Mesenchymal stem cell (in vitro differentiated cells and primary cell): ENCODE measurements around the gene CORO2B.
A peak's percentile ranks its signal among the peaks of the same experiment; 100 is the strongest.

Experiments
- DNase-seq: peaks from one replicate; pipeline ENCODE4 v3.0.0-alpha.2; 2013
- H2AFZ ChIP-seq: one replicate; pipeline ENCODE4 v1.6.1; 2013; ENCODE audit warnings: low read depth, mild to moderate bottlenecking, control low read depth, inconsistent platforms, low read length, moderate library complexity
- H2AK5ac ChIP-seq: 2 replicates; pipeline ENCODE4 v1.6.1; 2013; ENCODE audit warnings: low read length, moderate library complexity, mild to moderate bottlenecking, inconsistent platforms; ENCODE audit not compliant: severe bottlenecking
- H2BK120ac ChIP-seq: one replicate; pipeline ENCODE4 v1.6.1; 2013; ENCODE audit warnings: low read depth, mild to moderate bottlenecking, inconsistent platforms, low read length, moderate library complexity
- H2BK12ac ChIP-seq, 2 experiments: one replicate each; pipeline ENCODE4 v1.6.1; 2013; ENCODE audit warnings: inconsistent platforms in 2 of 2, low read length in 2 of 2, mild to moderate bottlenecking in 2 of 2, moderate library complexity in 2 of 2, control low read depth in 1 of 2
- H2BK15ac ChIP-seq: one replicate; pipeline ENCODE4 v1.6.1; 2013; ENCODE audit warnings: mild to moderate bottlenecking, low read depth, inconsistent platforms; ENCODE audit not compliant: poor library complexity, severe bottlenecking
- H2BK5ac ChIP-seq: 2 replicates; pipeline ENCODE4 v1.6.1; 2013; ENCODE audit warnings: low read depth, mild to moderate bottlenecking, low read length, control low read depth, inconsistent platforms; ENCODE audit not compliant: poor library complexity, severe bottlenecking
- H3K14ac ChIP-seq, 2 experiments: one replicate each; pipeline ENCODE4 v1.6.1; 2013; ENCODE audit warnings: inconsistent platforms in 2 of 2, low read length in 2 of 2, control low read depth in 1 of 2, mild to moderate bottlenecking in 1 of 2, moderate library complexity in 1 of 2
- H3K18ac ChIP-seq, 2 experiments: one replicate each; pipeline ENCODE4 v1.6.1; 2013; ENCODE audit warnings: inconsistent platforms in 2 of 2, low read length in 2 of 2, control low read depth in 1 of 2, low read depth in 1 of 2, mild to moderate bottlenecking in 1 of 2
- H3K23ac ChIP-seq, 2 experiments: one replicate each; pipeline ENCODE4 v1.6.1; 2013; ENCODE audit warnings: inconsistent platforms in 2 of 2, low read length in 2 of 2, mild to moderate bottlenecking in 2 of 2, moderate library complexity in 2 of 2, control low read depth in 1 of 2
- H3K27ac ChIP-seq: 2 replicates; pipeline ENCODE4 v1.5.1; 2013; ENCODE audit warnings: mild to moderate bottlenecking, moderate library complexity, low read length, control low read depth, inconsistent platforms; ENCODE audit not compliant: poor library complexity, severe bottlenecking
- H3K27me3 ChIP-seq, 2 experiments: 2 replicates each; pipeline versions ENCODE4 v1.6.1 to v1.7.0; 2013; ENCODE audit warnings: low read length in 2 of 2, mild to moderate bottlenecking in 2 of 2, moderate library complexity in 2 of 2, control low read depth in 1 of 2, inconsistent platforms in 1 of 2; ENCODE audit not compliant: control insufficient read depth in 1 of 2, insufficient read depth in 1 of 2
- H3K36me3 ChIP-seq, 2 experiments: 2 replicates each; pipeline versions ENCODE4 v1.6.1 to v1.7.0; 2013; ENCODE audit warnings: low read length in 2 of 2, control low read depth in 1 of 2, inconsistent platforms in 1 of 2, low read depth in 1 of 2, mild to moderate bottlenecking in 1 of 2; ENCODE audit not compliant: insufficient read depth in 2 of 2, control insufficient read depth in 1 of 2
- H3K4ac ChIP-seq, 2 experiments: one replicate each; pipeline ENCODE4 v1.6.1; 2013; ENCODE audit warnings: inconsistent platforms in 2 of 2, low read length in 2 of 2, mild to moderate bottlenecking in 2 of 2, moderate library complexity in 2 of 2, control low read depth in 1 of 2, low read depth in 1 of 2
- H3K4me1 ChIP-seq: 2 replicates; pipeline ENCODE4 v1.6.1; 2013; ENCODE audit warnings: low read depth, low read length, control low read depth; ENCODE audit not compliant: control insufficient read depth, insufficient read depth
- H3K4me2 ChIP-seq: 2 replicates; pipeline ENCODE4 v1.6.1; 2013; ENCODE audit warnings: low read length, mild to moderate bottlenecking, inconsistent platforms; ENCODE audit not compliant: poor library complexity, severe bottlenecking
- H3K4me3 ChIP-seq, 2 experiments: 2 replicates each; pipeline versions ENCODE4 v1.5.1 to v1.7.0; 2013; ENCODE audit warnings: low read length in 2 of 2, mild to moderate bottlenecking in 2 of 2, control low read depth in 1 of 2, low read depth in 1 of 2; ENCODE audit not compliant: insufficient read depth in 1 of 2
- H3K79me1 ChIP-seq: replicated peaks from 2 replicates; pipeline ENCODE4 v1.6.1; 2013; ENCODE audit warnings: mild to moderate bottlenecking, control low read depth, low read length, inconsistent platforms; ENCODE audit not compliant: poor library complexity, severe bottlenecking
- H3K9ac ChIP-seq: 2 replicates; pipeline ENCODE4 v1.7.0; 2013; ENCODE audit warnings: mild to moderate bottlenecking, low read length, moderate library complexity
- H3K9me3 ChIP-seq: 2 replicates; pipeline ENCODE4 v1.7.0; 2013; ENCODE audit warnings: mild to moderate bottlenecking, low read length; ENCODE audit not compliant: control insufficient read depth
- H4K8ac ChIP-seq: one replicate; pipeline ENCODE4 v1.6.1; 2013; ENCODE audit warnings: inconsistent platforms, mild to moderate bottlenecking, low read length, moderate library complexity
- H4K91ac ChIP-seq: one replicate; pipeline ENCODE4 v1.6.1; 2013; ENCODE audit warnings: mild to moderate bottlenecking, low read length, inconsistent platforms
- WGBS: methylation state at CpG from one replicate; pipeline ENCODE4 v1.1.7; 2013; ENCODE audit warnings: mixed read lengths; 5-methylcytosine and 5-hydroxymethylcytosine counted together

CORO2B gene

DNA sequence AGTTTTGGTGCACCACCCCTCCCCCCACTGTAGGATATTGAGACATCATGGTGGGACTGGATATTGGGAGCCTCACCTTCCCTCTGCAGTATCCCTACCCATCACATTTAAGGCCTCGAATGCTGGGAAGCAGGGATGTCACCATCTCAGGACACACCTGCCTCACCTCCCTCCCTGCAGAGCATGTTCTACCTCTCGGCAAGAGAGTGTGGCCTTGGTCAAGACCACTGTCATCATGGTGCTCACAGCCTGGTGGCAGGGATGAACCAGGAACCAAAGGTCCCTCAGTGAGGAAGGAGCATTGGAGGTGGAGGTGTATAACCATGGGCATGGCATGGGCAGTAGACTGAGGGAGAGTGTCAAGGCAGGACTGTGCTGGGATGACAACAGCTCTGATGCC, 104.8 kb downstream of the CORO2B start:
- H3K14ac ChIP-seq: peak overlapping the region in 1 of 2 experiments; percentile 61
- no peak overlapping the region for H3K9ac ChIP-seq
- no peak overlapping the region for H2AFZ ChIP-seq
- no peaks in the 10 kb centered on the region for H3K9me3 ChIP-seq
- H3K79me1 ChIP-seq: peaks cover 2% of the 10 kb centered on the region
- H2BK5ac ChIP-seq: no peak overlapping the region
- no peak overlapping the region for H2AK5ac ChIP-seq
- no peak overlapping the region for H4K8ac ChIP-seq
- H2BK120ac ChIP-seq: no peak overlapping the region
- H2BK12ac ChIP-seq: no peak overlapping the region
- H3K27me3 ChIP-seq: no peaks in the 10 kb centered on the region
- no peak overlapping the region for H3K18ac ChIP-seq
- no peak overlapping the region for H3K4me2 ChIP-seq
- 93% methylated on average over 2 of the region's 2 CpGs for WGBS
- H3K4me1 ChIP-seq: peaks cover 3% of the 10 kb centered on the region
- no peak overlapping the region for H2BK15ac ChIP-seq
- no peak overlapping the region for H3K4ac ChIP-seq
- H3K27ac ChIP-seq: no peak overlapping the region
- no peak overlapping the region for H4K91ac ChIP-seq
- H3K23ac ChIP-seq: no peak overlapping the region
- no peak for DNase-seq
- no peak overlapping the region for H3K4me3 ChIP-seq
- peaks cover 8 to 12% of the 10 kb centered on the region in 2 experiments for H3K36me3 ChIP-seq

DNA sequence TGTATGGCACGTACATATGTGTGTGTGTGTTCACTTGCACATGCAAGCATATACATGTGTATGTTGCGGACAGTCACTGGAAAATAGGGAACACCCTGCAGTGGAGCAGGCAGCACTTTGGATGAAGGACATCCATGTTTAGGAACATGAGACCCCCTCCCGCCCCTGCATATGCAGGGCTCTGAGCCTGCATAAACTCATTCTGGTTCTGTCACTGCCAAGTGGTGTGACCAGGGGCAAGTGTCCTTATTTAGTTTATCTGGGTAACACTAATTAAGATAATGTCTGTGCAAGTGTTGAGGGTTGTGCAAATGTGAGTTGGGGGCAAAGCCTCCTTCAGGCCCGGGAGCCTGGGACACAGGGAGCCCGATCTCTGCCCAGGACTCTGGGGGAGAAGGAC, 105.7 kb downstream of the CORO2B start:
- H4K91ac ChIP-seq: no peak overlapping the region
- 98% methylated on average over 3 of the region's 5 CpGs for WGBS

GRCh38 chr15:68687136-68687735, 108.4 kb downstream of the CORO2B start:
- H4K8ac ChIP-seq: no peak overlapping the region
- WGBS: 74% methylated on average over 7 of the region's 8 CpGs

More for the DNA sequence above, 105.7 kb downstream of the CORO2B start:
- Histone ChIP-seq H3K9me3 (no peaks in the 10 kb centered on the region), H4K8ac (no peak overlapping the region), H2BK12ac (no peak overlapping the region), H3K36me3 (peaks cover 8 to 12% of the 10 kb centered on the region in 2 experiments), H2AFZ (no peak overlapping the region), H3K4me2 (no peak overlapping the region), H2BK120ac (no peak overlapping the region), H3K23ac (peak overlapping the region in 1 of 2 experiments; percentile 23), H3K27me3 (no peaks in the 10 kb centered on the region), H3K4me1 (no peaks in the 10 kb centered on the region), H2BK15ac (no peak overlapping the region), H2BK5ac (no peak overlapping the region), H3K4ac (no peak overlapping the region), H3K14ac (no peak overlapping the region), H3K27ac (no peak overlapping the region), H2AK5ac (no peak overlapping the region), H3K9ac (no peak overlapping the region), H3K18ac (no peak overlapping the region), H3K4me3 (no peak overlapping the region), H3K79me1 (peaks cover 2% of the 10 kb centered on the region)
- no peak for DNase-seq

DNA sequence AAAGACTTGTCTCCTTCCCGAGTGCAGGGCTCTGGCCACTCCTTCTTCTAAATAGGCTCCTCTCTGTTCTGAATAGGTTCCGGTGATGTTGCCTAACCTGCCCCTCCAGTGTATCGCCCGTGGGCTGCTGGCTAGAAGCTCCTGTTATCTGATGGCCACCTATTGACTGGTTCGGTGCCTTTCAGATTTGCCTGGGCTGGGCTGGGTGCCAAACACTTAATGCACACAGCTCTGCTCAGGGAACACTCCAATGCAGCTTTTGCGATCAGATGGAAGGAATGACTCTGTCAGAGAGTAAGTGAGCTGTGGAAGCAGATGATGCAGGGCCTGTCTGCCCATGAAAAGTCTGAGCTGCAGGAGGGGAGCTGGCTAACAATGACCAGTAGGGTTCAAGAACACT, 112.9 kb downstream of the CORO2B start:
- peak; percentile 19 for DNase-seq
- Histone ChIP-seq H3K27ac (no peak overlapping the region), H2BK15ac (no peak overlapping the region), H3K79me1 (no peaks in the 10 kb centered on the region), H2BK12ac (no peak overlapping the region), H2BK5ac (no peak overlapping the region), H3K27me3 (no peaks in the 10 kb centered on the region), H4K8ac (no peak overlapping the region), H3K36me3 (peaks cover 17 to 36% of the 10 kb centered on the region in 2 experiments), H3K18ac (no peak overlapping the region), H2AK5ac (no peak overlapping the region), H3K4me1 (peaks cover 2% of the 10 kb centered on the region), H3K9ac (no peak overlapping the region), H3K23ac (no peak overlapping the region), H3K4me3 (no peak overlapping the region), H3K4ac (no peak overlapping the region), H3K14ac (no peak overlapping the region), H3K4me2 (no peak overlapping the region), H3K9me3 (no peaks in the 10 kb centered on the region), H2AFZ (no peak overlapping the region), H4K91ac (no peak overlapping the region), H2BK120ac (no peak overlapping the region)
- 74% methylated on average over 6 of the region's 6 CpGs for WGBS

More at GRCh38 chr15:68687136-68687735, 108.4 kb downstream of the CORO2B start:
- Histone ChIP-seq H2AFZ (no peak overlapping the region), H3K36me3 (peaks cover 8 to 12% of the 10 kb centered on the region in 2 experiments), H2BK12ac (no peak overlapping the region), H3K18ac (no peak overlapping the region), H3K14ac (no peak overlapping the region), H2BK5ac (no peak overlapping the region), H3K79me1 (peaks cover 2% of the 10 kb centered on the region), H3K4me3 (no peak overlapping the region), H3K4me2 (no peak overlapping the region), H2AK5ac (no peak overlapping the region), H3K27ac (no peak overlapping the region), H3K9ac (no peak overlapping the region), H3K23ac (no peak overlapping the region), H2BK120ac (no peak overlapping the region), H3K4me1 (no peaks in the 10 kb centered on the region), H4K91ac (no peak overlapping the region), H3K27me3 (no peaks in the 10 kb centered on the region), H3K4ac (no peak overlapping the region), H2BK15ac (no peak overlapping the region), H3K9me3 (no peaks in the 10 kb centered on the region)
- DNase-seq: no peak
